ENCODE results near the gene TREH.

TREH gene

DNA sequence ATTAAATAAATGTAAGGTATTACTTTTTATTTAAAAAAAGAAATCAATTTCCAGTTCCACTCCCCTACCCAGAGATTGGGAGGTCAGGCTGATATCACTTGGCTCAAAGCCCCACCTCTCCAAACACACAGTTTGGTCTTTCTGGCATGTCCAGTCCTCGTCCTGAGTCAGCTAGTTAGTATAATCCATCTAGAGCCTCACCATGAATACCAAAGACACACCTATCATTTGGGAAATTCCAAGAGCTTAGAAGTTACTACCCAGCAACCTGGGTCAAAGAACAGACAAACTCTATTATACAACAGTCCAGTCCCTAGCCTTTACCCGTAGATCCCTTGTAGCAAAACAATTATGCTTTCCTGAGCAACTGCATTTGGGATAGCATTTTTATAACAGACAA is 9.4 kb downstream of the TREH start:
- H3K4me3 ChIP-seq (ENCODE audit: low read depth, low read length), result no peak overlapping the region
- TF ChIP-seq POLR2A (IDR thresholded peaks at IDR 0.05; ENCODE audit: extremely low read depth, insufficient read length) (no peak), MYC (IDR thresholded peaks at IDR 0.05; ENCODE audit: low read depth, low read length) (no peak)
- TF ChIP-seq, protein P1, sequence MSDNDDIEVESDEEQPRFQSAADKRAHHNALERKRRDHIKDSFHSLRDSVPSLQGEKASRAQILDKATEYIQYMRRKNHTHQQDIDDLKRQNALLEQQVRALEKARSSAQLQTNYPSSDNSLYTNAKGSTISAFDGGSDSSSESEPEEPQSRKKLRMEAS (IDR thresholded peaks at IDR 0.05; ENCODE audit: low read depth, low read length), result no peak
- TF ChIP-seq, protein P2, sequence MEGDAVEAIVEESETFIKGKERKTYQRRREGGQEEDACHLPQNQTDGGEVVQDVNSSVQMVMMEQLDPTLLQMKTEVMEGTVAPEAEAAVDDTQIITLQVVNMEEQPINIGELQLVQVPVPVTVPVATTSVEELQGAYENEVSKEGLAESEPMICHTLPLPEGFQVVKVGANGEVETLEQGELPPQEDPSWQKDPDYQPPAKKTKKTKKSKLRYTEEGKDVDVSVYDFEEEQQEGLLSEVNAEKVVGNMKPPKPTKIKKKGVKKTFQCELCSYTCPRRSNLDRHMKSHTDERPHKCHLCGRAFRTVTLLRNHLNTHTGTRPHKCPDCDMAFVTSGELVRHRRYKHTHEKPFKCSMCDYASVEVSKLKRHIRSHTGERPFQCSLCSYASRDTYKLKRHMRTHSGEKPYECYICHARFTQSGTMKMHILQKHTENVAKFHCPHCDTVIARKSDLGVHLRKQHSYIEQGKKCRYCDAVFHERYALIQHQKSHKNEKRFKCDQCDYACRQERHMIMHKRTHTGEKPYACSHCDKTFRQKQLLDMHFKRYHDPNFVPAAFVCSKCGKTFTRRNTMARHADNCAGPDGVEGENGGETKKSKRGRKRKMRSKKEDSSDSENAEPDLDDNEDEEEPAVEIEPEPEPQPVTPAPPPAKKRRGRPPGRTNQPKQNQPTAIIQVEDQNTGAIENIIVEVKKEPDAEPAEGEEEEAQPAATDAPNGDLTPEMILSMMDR (IDR thresholded peaks at IDR 0.05; ENCODE audit: low read depth, low read length), result no peak
- no peak for DNase-seq (ENCODE audit: low read depth)

DNA sequence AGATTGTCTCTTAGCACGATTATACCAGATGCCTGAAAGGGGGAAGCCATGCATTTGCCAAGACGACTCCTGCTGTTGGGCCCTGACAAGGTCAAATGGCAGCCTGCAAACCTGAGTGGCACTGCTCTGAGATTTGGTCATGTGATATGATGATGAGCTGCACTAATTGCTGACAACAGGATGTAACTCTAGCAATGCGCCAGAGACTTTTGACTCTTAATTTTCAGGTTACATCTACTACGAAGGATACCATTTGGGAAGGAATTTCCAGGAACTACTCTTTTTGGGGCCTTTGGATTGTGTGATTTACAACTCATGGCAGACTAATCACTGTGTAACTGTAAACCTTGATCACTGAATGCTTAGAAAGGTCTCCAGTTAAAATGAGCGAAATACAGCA is 13.1 kb downstream of the TREH start:
- DNase-seq (ENCODE audit: low read depth), result no peak
- TF ChIP-seq, protein P2 (IDR thresholded peaks at IDR 0.05; ENCODE audit: low read depth, low read length), result no peak
- TF ChIP-seq, protein P1 (IDR thresholded peaks at IDR 0.05; ENCODE audit: low read depth, low read length), result no peak
- TF ChIP-seq MYC (IDR thresholded peaks at IDR 0.05; ENCODE audit: low read depth, low read length) (no peak), POLR2A (IDR thresholded peaks at IDR 0.05; ENCODE audit: extremely low read depth, insufficient read length) (no peak)
- no peak overlapping the region for H3K4me3 ChIP-seq (ENCODE audit: low read depth, low read length)

DNA sequence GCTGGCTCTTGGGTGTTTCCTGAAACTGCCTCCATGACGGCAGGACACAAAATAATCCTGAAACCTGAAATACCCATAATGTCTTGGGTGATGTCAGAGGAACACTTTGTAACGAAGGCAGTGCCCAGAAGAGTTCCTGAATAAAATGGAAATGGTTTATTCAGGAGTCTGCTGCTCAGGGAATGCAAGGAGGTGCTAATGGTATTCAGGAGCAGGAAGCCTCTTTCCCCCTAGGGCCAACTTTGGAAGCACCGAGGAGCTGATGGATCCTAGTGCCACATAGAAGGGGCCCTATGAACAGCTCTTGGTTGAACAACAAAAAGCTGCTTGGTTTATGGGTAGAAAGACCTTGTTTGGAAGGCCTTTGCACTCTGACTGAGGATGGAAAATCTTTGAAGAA is 15.5 kb downstream of the TREH start:
- DNase-seq (ENCODE audit: low read depth), result no peak
- H3K4me3 ChIP-seq (ENCODE audit: low read depth, low read length), result no peak overlapping the region
- TF ChIP-seq, protein P1 (IDR thresholded peaks at IDR 0.05; ENCODE audit: low read depth, low read length), result no peak
- TF ChIP-seq, protein P2 (IDR thresholded peaks at IDR 0.05; ENCODE audit: low read depth, low read length), result no peak
- TF ChIP-seq POLR2A (IDR thresholded peaks at IDR 0.05; ENCODE audit: extremely low read depth, insufficient read length) (no peak), MYC (IDR thresholded peaks at IDR 0.05; ENCODE audit: low read depth, low read length) (no peak)

DNA sequence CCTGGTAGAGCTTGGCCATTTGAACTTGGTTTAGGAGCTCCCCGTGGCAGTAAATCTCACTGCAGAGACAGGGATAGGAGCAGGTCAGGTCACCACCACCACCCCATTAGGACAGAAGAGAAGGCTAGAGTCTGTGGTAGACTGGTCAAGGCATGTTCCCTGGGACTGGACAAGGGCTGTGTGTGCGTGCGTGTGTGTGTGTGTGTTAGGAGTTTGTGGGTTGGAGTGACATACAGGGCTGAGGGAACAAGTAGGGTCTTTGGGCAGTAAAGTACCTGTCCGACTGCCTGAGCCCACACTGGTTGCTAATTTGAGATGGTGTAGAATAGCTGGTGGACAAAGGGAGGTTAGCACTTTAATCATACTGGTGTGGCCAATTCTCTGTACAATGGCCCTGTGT is 16.1 kb downstream of the TREH start:
- TF ChIP-seq, protein P2 (IDR thresholded peaks at IDR 0.05; ENCODE audit: low read depth, low read length), result no peak
- TF ChIP-seq MYC (IDR thresholded peaks at IDR 0.05; ENCODE audit: low read depth, low read length) (no peak), POLR2A (IDR thresholded peaks at IDR 0.05; ENCODE audit: extremely low read depth, insufficient read length) (no peak)
- TF ChIP-seq, protein P1 (IDR thresholded peaks at IDR 0.05; ENCODE audit: low read depth, low read length), result no peak
- no peak for DNase-seq (ENCODE audit: low read depth)
- H3K4me3 ChIP-seq (ENCODE audit: low read depth, low read length), result no peak overlapping the region

DNA sequence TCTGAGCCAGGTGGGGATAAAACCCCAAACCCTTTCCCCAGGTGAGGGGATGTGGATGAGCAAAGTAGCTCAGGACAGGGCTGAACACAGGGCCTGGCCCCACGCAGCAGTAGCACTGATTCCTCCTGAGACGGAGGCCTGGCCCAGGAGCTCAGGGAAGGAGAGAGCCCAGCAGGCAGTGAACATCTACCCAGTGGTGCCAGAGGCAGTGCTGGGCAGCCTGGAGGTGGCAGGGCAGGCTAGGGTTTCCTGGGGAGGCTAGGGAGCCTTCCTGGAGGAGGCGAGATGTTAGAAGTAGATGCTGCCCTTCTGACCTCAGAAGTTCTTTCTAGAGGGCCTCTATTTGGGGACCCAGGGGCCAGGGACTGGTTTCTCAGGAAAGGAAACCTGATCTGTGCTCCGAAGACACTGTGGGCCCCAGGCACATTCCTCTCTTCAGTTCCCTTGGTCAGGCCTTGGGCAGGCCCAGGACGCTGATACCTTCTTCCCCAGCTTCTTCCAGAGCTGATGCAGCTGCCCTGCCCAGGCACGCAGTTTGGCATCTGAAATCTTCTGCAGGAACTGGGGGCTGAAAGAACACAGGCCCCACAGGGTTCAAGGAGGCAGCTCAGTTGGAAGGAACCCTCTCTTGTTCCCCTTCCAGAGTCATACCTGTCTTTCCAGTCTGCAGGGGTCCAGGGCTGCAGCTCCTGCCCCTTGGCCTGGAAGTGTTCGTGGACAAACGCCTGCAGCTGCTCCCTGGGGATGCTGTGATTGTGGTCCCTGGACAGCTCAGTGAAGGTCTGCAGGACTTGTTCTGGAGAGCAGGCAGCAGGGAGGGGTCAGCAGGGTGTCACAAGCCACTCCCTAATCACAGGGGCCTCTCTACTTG is 16.8 kb downstream of the TREH start:
- no peak overlapping the region for H3K4me3 ChIP-seq (ENCODE audit: low read depth, low read length)
- TF ChIP-seq, protein P2 (IDR thresholded peaks at IDR 0.05; ENCODE audit: low read depth, low read length), result no peak
- TF ChIP-seq, protein P1 (IDR thresholded peaks at IDR 0.05; ENCODE audit: low read depth, low read length), result no peak
- TF ChIP-seq POLR2A (IDR thresholded peaks at IDR 0.05; ENCODE audit: extremely low read depth, insufficient read length), result no peak
- no peak for TF ChIP-seq MYC (IDR thresholded peaks at IDR 0.05; ENCODE audit: low read depth, low read length)
- DNase-seq (ENCODE audit: low read depth), result no peak

Measured in NB4 (cell line).